RKO (cell line): ENCODE data around the gene FERD3L.

Source experiments
- DNase-seq: peaks from one replicate; pipeline ENCODE4 v3.0.0-alpha.2; 2016; ENCODE audit warnings: low spot score

The FERD3L gene

DNA sequence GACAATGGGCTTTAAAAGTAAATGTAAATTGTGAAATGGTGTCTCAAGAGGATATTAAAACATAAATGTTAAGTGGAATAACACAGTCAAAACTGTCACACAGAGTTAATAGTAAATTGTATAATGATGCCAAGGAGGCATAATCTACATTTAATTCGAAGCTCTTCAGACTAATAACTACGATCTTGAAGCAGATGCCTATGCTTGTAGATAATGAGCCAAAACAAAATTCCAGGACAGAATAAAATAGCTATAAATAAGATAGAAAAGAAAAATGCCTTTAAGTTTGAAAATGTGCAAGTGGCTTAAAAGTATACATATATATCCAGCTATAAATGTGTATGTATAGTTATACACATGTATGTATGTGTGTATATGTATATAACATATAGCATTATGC lies 45.3 kb downstream of the FERD3L start:
- no peak for DNase-seq

DNA sequence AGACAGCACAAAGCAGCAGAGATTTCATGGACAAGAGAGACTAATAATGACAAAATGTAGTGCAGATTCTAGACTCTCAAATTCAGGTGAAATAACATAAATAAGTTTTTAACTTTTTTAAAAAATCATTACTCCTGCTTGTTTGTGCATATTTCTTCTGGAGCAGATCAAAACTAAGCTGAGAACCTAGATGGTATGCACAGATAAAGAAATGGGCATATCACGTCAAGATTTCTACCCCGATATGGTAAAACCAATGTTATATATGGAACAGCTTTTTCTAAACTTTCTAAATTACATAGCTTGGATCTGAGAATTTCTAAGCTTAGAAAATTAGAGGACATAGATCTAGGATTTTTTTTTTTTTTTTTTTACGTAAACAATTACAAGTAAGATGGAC lies 46.0 kb downstream of the FERD3L start:
- DNase-seq = no peak

- no peak for DNase-seq
These were observed 46.7 kb downstream of the FERD3L start for GRCh38 chr7:19098510-19098909.

GRCh38 chr7:19097165-19098055 lies 47.8 kb downstream of the FERD3L start:
- no peak for DNase-seq

- DNase-seq = no peak
These were observed 49.8 kb downstream of the FERD3L start for GRCh38 chr7:19095353-19095860.
